T-helper 1 cell treated with Interleukin-12 subunit alpha and Interleukin-12 subunit beta and Interleukin-4 antibody, amounts not matched to agents 30 μg/mL and 1 μg/mL, for 36 hours (primary cell): ENCODE data around the gene FBN1.

Experiments
- H3K27ac Mint-ChIP-seq: one replicate; pipeline ENCODE4 v1.8.0; 2021; ENCODE audit warnings: mild to moderate bottlenecking, mixed read lengths
- H3K27me3 Mint-ChIP-seq: one replicate; pipeline ENCODE4 v1.8.0; 2021; ENCODE audit warnings: low read depth, mixed read lengths
- H3K36me3 Mint-ChIP-seq: one replicate; pipeline ENCODE4 v1.8.0; 2021; ENCODE audit warnings: low read depth, mixed read lengths
- H3K4me1 Mint-ChIP-seq: one replicate; pipeline ENCODE4 v1.8.0; 2021; ENCODE audit warnings: low read depth, mixed read lengths
- H3K4me3 Mint-ChIP-seq: one replicate; pipeline ENCODE4 v1.8.0; 2021; ENCODE audit warnings: mild to moderate bottlenecking, moderate library complexity, mixed read lengths
- H3K9me3 Mint-ChIP-seq: one replicate; pipeline ENCODE4 v1.8.0; 2021; ENCODE audit warnings: mixed read lengths

FBN1 gene

GRCh38 chr15:48642795-48643194 is 2.7 kb downstream of the FBN1 start:
- Mint-ChIP-seq H3K4me3 (no peak overlapping the region), H3K27me3 (peaks cover 58% of the 10 kb centered on the region), H3K27ac (no peak overlapping the region), H3K9me3 (no peaks in the 10 kb centered on the region), H3K4me1 (no peaks in the 10 kb centered on the region), H3K36me3 (no peaks in the 10 kb centered on the region)

- Mint-ChIP-seq H3K36me3 (no peaks in the 10 kb centered on the region), H3K9me3 (no peaks in the 10 kb centered on the region), H3K4me3 (no peak overlapping the region), H3K27ac (no peak overlapping the region), H3K4me1 (no peaks in the 10 kb centered on the region), H3K27me3 (peaks cover 47% of the 10 kb centered on the region)
Observed at GRCh38 chr15:48641416-48641815, 4.1 kb downstream of the FBN1 start.

GRCh38 chr15:48638963-48639362 is 6.5 kb downstream of the FBN1 start:
- Mint-ChIP-seq H3K4me1 (no peaks in the 10 kb centered on the region), H3K27ac (no peak overlapping the region), H3K9me3 (no peaks in the 10 kb centered on the region), H3K27me3 (peaks cover 34% of the 10 kb centered on the region), H3K4me3 (no peak overlapping the region), H3K36me3 (no peaks in the 10 kb centered on the region)

- Mint-ChIP-seq H3K27me3 (peaks cover 21% of the 10 kb centered on the region), H3K27ac (no peak overlapping the region), H3K36me3 (no peaks in the 10 kb centered on the region), H3K9me3 (no peaks in the 10 kb centered on the region), H3K4me1 (no peaks in the 10 kb centered on the region), H3K4me3 (no peak overlapping the region)
Observed at GRCh38 chr15:48637639-48638038, 7.9 kb downstream of the FBN1 start.

GRCh38 chr15:48636511-48636910 is 9.0 kb downstream of the FBN1 start:
- H3K27me3 Mint-ChIP-seq: peaks cover 13% of the 10 kb centered on the region
- H3K36me3 Mint-ChIP-seq: no peaks in the 10 kb centered on the region
- no peaks in the 10 kb centered on the region for H3K4me1 Mint-ChIP-seq

GRCh38 chr15:48634893-48635292 is 10.6 kb downstream of the FBN1 start:
- H3K27me3 Mint-ChIP-seq: no peaks in the 10 kb centered on the region
- no peaks in the 10 kb centered on the region for H3K36me3 Mint-ChIP-seq
- no peaks in the 10 kb centered on the region for H3K4me1 Mint-ChIP-seq
- H3K9me3 Mint-ChIP-seq: no peaks in the 10 kb centered on the region
- no peak overlapping the region for H3K4me3 Mint-ChIP-seq
- no peak overlapping the region for H3K27ac Mint-ChIP-seq

More at GRCh38 chr15:48636511-48636910, 9.0 kb downstream of the FBN1 start:
- no peak overlapping the region for H3K27ac Mint-ChIP-seq
- H3K4me3 Mint-ChIP-seq: no peak overlapping the region
- H3K9me3 Mint-ChIP-seq: no peaks in the 10 kb centered on the region

GRCh38 chr15:48634096-48634495 is 11.4 kb downstream of the FBN1 start:
- Mint-ChIP-seq H3K4me3 (no peak overlapping the region), H3K4me1 (no peaks in the 10 kb centered on the region), H3K9me3 (no peaks in the 10 kb centered on the region), H3K27ac (no peak overlapping the region), H3K27me3 (no peaks in the 10 kb centered on the region), H3K36me3 (no peaks in the 10 kb centered on the region)

- no peak overlapping the region for H3K27ac Mint-ChIP-seq
- no peaks in the 10 kb centered on the region for H3K4me1 Mint-ChIP-seq
- no peaks in the 10 kb centered on the region for H3K27me3 Mint-ChIP-seq
- no peaks in the 10 kb centered on the region for H3K9me3 Mint-ChIP-seq
- no peak overlapping the region for H3K4me3 Mint-ChIP-seq
- no peaks in the 10 kb centered on the region for H3K36me3 Mint-ChIP-seq
Observed at GRCh38 chr15:48632651-48633050, 12.9 kb downstream of the FBN1 start.

- H3K4me1 Mint-ChIP-seq: no peaks in the 10 kb centered on the region
- H3K36me3 Mint-ChIP-seq: no peaks in the 10 kb centered on the region
- no peak overlapping the region for H3K27ac Mint-ChIP-seq
- no peak overlapping the region for H3K4me3 Mint-ChIP-seq
- no peaks in the 10 kb centered on the region for H3K27me3 Mint-ChIP-seq
- no peaks in the 10 kb centered on the region for H3K9me3 Mint-ChIP-seq
Observed at GRCh38 chr15:48631176-48631770, 14.2 kb downstream of the FBN1 start.

GRCh38 chr15:48630245-48630644 is 15.3 kb downstream of the FBN1 start:
- Mint-ChIP-seq H3K27me3 (no peaks in the 10 kb centered on the region), H3K36me3 (no peaks in the 10 kb centered on the region), H3K9me3 (no peaks in the 10 kb centered on the region), H3K4me1 (no peaks in the 10 kb centered on the region), H3K4me3 (no peak overlapping the region), H3K27ac (no peak overlapping the region)

- no peak overlapping the region for H3K27ac Mint-ChIP-seq
- no peaks in the 10 kb centered on the region for H3K9me3 Mint-ChIP-seq
- no peaks in the 10 kb centered on the region for H3K4me1 Mint-ChIP-seq
- H3K36me3 Mint-ChIP-seq: no peaks in the 10 kb centered on the region
- no peaks in the 10 kb centered on the region for H3K27me3 Mint-ChIP-seq
- no peak overlapping the region for H3K4me3 Mint-ChIP-seq
Observed at GRCh38 chr15:48628832-48629231, 16.7 kb downstream of the FBN1 start.

- H3K4me1 Mint-ChIP-seq: no peaks in the 10 kb centered on the region
- H3K36me3 Mint-ChIP-seq: no peaks in the 10 kb centered on the region
- H3K9me3 Mint-ChIP-seq: no peaks in the 10 kb centered on the region
- no peaks in the 10 kb centered on the region for H3K27me3 Mint-ChIP-seq
- H3K27ac Mint-ChIP-seq: no peak overlapping the region
- H3K4me3 Mint-ChIP-seq: no peak overlapping the region
Observed at GRCh38 chr15:48627260-48627940, 18.1 kb downstream of the FBN1 start.

- H3K27me3 Mint-ChIP-seq: no peaks in the 10 kb centered on the region
- no peak overlapping the region for H3K4me3 Mint-ChIP-seq
- no peak overlapping the region for H3K27ac Mint-ChIP-seq
- H3K36me3 Mint-ChIP-seq: no peaks in the 10 kb centered on the region
- no peaks in the 10 kb centered on the region for H3K9me3 Mint-ChIP-seq
- no peaks in the 10 kb centered on the region for H3K4me1 Mint-ChIP-seq
Observed at GRCh38 chr15:48625126-48625525, 20.4 kb downstream of the FBN1 start.

- no peak overlapping the region for H3K27ac Mint-ChIP-seq
- H3K27me3 Mint-ChIP-seq: no peaks in the 10 kb centered on the region
- no peaks in the 10 kb centered on the region for H3K4me1 Mint-ChIP-seq
- H3K4me3 Mint-ChIP-seq: no peak overlapping the region
- H3K9me3 Mint-ChIP-seq: no peaks in the 10 kb centered on the region
- H3K36me3 Mint-ChIP-seq: no peaks in the 10 kb centered on the region
Observed at GRCh38 chr15:48624700-48625099, 20.8 kb downstream of the FBN1 start.

- no peaks in the 10 kb centered on the region for H3K36me3 Mint-ChIP-seq
- H3K4me1 Mint-ChIP-seq: no peaks in the 10 kb centered on the region
- H3K9me3 Mint-ChIP-seq: no peaks in the 10 kb centered on the region
- H3K4me3 Mint-ChIP-seq: no peak overlapping the region
- no peaks in the 10 kb centered on the region for H3K27me3 Mint-ChIP-seq
- no peak overlapping the region for H3K27ac Mint-ChIP-seq
Observed at GRCh38 chr15:48623456-48623855, 22.1 kb downstream of the FBN1 start.
